ENCODE data around the gene ZSCAN22.

The ZSCAN22 gene

DNA sequence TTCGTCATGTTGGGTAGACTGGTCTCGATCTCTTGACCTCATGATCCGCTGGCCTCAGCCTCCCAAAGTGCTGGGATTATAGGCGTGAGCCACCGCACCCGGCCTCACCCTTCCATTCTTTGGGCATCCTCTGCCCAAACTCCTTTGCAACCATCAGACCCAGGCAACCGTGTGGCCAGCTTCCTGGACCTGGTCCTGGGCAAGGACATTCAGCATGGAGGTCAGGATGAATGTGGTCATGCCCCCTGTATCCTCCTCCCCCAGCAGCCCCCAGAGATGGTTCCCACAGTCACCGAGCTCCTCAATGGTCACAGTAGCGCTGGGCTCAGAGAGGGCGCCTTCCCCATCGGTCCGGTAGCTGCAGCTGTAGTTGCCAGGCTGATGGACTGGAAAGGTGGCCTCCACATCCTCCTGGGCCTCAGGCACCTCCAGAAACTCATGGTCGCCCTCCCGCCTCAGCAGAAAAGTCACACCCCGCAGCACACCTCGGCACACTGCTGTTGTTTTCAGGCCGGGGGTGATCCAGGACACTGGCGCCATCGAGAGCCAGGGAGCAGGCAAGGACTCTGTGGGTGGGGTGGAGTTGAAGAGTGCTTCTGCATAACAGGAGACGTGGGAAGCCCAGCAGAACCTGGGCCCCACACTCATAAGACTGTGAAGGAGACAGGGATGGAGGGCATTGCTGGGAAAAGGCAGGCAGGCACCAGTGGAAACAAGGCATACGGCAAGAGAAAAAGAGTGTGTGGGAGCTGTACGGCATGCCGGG, 25.4 kb downstream of the ZSCAN22 start:
- no peak for DNase-seq

GRCh38 chr19:58352760-58353671, 26.2 kb downstream of the ZSCAN22 start, which contains the start of gene A1BG:
A1BG (minus strand) TSS chr19:58353492; CDS start chr19:58353437, 55 bp downstream.
- DNase-seq, result no peak

DNA sequence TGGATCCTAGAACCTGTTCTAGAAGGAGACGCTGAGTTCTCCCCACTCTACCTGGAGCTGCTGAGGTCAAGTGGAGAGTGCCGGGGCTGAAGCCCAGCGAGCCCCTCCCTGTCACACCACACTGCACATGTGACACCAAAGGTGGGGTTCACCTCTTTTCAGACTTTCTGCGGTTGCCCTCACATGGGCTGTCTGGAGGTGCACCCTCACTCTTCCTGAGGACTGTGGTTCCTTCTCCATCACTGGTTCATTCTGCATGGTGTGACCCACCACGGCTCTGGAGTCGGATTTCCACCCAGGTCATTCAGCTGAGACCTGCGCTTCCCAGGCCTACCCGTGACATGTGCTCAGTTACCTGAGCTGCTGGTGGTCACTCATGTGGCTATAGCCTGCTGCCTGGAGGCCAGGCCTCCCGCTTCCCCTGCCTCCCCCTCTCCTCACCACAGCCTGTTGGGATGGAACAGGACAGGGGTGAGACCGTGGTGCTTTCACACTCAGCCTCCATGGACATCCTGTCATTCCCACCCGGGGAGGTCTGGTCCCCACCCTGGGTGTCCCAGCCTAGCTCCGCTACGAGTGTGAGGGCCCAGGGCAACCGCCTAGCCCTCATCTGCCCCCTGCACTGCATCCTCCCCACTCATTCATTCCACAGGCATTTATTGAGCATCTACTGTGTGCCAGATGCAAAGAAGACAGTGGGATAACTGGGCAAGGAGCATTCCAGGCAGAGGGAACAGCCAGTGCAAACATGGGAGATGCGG, 27.1 kb downstream of the ZSCAN22 start:
- DNase-seq, result no peak

- DNase-seq, result no peak
These were observed 27.8 kb downstream of the ZSCAN22 start for GRCh38 chr19:58354478-58355030.

DNA sequence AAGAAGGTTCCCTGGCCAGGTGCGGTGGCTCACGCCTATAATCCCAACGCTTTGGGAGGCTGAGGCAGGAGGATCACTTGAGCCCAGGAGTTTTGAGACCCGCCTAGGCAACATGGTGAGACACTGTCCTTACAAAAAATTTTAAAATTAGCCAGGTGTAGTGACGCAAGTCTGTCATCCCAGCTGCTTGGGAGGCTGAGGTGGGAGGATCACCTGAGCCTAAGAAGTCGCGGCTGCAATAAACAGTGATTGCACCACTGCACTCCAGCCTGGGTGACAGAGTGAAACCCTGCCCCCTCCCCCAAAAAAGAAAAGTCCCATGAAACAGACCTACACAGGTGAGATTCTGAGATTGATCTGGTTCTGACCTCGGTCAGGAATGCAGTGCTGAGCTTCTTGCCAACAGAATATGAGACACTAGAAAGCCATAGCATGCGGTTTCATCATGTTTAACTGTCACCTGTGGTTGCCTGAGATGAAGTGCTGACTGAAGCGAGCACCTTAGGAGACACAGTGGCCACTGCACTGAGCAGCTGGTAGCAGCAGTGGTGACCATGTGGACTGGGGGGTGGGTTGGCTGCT, 28.5 kb downstream of the ZSCAN22 start:
- DNase-seq, result no peak

- peak; percentile 82 for DNase-seq
These were observed 29.3 kb downstream of the ZSCAN22 start for GRCh38 chr19:58355908-58356765.

- no peak for DNase-seq
These were observed 30.1 kb downstream of the ZSCAN22 start for GRCh38 chr19:58356766-58357480.

DNA sequence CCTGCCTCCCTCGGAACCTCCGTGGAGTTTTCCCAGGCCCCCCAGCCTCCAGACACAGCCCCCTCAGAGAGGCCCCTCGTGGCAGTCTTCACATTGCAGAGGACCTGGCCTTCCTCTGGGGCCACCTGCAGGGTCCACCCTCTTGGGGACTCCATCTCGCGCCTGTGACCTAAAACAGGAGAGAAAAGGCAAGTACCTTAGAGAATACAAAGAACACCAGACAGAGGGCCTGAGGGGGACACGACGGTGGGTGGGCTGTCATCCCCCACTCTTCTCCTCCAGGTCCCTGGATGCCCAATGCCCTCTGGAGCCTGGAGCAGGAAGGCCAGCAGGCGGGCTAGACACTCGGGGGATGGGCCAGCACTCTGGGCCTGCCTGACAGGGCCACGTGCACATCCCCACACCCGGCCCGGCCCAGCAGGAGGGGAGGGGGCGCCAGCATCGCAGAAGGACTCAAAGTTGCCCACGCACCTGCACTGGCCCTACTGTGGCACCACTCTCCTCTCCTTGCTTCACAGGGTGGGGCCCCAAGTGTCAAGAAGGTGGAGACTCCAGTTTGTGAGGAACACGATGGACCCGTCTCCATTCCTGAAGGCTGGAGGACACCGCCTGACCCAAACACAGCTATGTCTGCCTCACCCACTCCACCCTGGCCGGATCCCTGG, 30.8 kb downstream of the ZSCAN22 start:
- no peak for DNase-seq

DNA sequence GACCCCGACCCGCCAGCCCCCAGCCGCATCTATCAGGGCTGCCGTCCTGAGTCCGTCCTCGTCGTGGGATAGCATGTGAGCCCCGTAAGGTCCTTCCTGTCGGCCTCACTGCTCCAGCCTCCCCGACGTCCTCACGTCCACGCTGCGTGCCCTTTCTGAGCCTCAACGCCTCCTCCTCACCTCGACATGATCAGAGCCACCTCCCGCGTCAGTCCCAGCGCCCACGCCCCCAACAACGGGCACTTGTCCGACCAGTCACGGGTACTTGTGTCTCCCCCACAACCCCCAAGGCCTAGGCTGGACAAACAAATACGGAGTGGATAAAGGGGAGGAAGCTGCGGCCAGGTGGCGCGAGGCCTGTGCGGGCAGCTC, 35.1 kb downstream of the ZSCAN22 start:
- no peak for DNase-seq

DNA sequence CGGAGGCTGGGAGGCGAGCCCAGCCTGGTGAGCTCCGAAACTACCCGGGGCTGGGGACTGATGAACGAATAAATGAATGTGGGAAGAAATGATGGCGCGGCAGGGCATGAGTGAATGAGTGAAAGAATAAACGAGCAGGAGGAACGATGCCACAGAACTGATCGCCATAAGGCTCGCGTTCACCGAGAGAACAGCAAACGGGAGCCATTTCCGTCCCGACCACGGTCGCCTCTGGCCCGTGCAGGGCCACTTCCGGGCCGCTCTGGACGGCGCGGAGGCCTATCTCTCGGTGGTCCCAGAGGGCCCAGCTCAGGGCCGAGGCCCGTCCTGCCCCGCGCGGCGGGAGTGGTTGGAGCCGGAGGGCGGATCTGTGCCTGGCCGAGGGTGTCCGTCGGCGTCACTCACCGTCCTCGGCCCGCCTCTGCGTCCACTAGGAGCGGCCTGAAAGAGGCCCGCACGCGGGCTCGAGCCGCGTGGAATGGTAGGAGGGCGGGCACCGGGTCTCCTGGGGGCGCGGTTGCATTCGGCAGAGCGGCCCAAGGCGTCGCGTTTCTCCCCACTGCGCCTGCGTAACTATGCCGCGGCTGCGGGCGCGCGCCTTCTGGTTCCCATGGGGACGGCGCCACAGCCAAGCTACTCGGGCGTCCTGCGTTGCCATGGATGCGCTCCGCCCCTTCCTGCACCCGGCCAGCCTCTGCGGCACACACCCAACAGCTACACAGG, 35.6 kb downstream of the ZSCAN22 start, which contains the start of gene ZNF497:
TSS of gene ZNF497 (minus strand) at position 480 of the 723 bp plus-strand sequence. CDS start 5,116 bp downstream, outside the sequence.
- peak; percentile 99 for DNase-seq

- DNase-seq, result no peak
These were observed 37.4 kb downstream of the ZSCAN22 start for GRCh38 chr19:58364146-58364545.

DNA sequence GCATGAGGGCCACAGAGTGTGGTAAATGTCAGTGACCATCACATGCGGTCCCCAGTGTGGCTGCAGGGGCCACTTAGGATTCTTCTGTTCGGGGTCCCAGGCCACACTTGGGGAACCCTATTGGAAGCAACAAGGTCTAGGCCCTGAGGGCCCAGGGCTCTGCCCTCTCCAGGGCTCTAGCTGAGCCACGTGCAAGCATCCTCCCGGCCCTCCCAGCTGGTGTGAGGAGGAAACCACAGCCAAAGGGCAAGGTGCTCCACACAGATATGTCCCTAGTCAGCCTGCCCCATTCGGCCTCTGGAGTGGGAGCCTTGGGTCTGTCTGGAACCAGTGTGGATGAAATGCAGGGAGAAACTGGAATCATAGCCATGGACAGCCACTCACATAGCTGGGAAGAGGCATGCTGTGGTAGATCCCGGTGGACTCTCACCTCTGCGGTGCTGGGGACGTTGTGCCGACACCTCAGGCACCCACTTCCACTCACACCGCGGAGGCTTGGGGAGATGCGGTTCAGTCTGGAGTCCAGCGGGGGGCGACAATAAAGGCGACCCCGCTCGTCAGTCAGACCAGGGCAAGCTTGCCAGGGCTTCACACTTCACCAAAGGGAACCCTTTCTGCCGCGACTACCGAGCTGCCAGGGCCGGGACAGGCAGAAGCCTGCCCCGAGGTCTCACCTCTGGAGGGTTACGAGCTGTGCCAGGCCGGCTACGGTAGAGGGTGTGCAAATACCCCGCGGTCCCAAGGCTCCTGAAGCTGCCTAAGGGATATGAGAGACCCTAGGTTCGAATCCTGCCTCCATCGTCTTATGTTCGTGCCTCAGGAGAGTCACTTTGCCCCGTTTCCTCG, 40.0 kb downstream of the ZSCAN22 start:
- DNase-seq, result no peak

DNA sequence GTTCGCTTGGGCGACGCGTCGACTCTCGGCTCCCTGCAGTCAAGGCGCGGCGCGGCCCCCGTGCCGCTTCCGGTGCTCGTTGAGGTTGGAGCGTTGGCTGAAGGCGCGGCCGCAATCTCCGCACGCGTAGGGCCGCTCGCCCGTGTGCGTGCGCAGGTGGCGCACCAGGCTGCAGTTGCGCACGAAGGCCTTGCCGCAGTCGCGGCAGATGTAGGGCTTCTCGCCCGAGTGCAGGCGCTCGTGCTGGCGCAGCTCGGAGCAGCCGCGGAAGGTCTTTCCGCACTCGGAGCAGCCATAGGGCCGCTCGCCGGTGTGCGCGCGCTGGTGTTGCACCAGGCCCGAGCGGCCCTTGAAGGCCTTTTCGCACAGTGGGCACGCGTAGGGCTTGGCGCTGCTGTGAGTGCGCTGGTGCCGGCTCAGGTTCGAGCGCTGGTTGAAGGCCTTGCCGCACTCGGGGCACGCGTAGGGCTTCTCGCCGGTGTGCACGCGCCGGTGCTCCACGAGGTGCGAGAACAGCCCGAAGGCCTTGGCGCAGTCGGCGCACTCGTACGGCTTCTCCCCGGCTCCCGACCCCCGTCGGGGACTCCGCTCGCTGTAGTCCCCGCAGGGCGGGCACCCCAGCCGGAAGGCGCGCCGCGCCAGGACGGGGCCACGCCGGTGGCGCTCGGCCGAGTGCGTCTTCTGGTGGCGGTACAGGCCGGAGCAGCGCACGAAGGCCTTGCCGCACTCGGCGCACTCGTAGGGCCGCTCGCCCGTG, 41.1 kb downstream of the ZSCAN22 start:
- no peak for DNase-seq

DNA sequence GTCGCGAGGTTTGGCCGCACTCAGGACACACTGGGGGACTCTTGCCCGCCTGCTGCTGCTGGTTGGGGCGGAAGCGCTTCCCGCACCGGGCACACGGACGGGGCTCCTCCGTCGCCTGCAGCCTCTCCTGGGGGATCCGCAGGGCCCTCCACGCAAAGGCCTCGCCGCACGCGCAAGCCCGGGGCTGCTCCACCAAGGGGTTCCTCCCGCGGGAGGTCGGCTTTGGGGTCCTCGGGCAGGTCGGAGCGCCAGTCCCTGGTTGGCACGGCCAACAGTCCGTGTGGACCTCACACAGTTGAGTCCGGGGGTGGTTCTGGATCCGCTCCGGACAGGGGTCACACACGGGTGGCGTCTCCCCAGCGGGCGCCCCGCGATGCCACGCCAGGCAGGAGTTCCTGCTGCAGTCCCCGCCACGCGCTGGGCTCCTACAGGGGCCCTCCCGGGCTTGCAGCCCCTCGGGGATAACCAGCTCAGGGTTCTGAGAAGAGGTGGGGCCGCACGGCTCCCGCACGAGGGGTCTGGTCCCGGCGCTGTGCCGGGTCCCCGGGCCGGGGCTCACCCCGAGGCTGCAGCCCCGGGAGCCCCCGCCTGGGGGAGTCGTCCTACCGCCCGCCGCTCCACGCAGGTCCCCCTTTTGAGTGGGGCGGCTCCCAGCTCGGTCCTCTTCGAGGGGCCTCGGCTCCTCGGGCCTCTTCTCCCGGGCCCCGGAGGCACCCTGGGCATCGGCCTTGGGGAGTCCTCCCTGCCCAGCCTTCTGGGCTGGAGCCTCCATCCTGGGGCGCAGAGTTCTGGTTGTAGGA, 42.0 kb downstream of the ZSCAN22 start:
- no peak for DNase-seq

GRCh38 chr19:58372311-58373133, 45.7 kb downstream of the ZSCAN22 start:
- DNase-seq, result no peak
